Measurements from ENCODE around the gene C12orf56.
"Not testable (repeated sequence)": the region's sequence is repeated elsewhere in the genome, so short reads cannot be mapped to it uniquely, and the experiment has no call there.

C12orf56 gene

GRCh38 chr12:64304571-64304970, 86.0 kb downstream of the C12orf56 start:
- no peak for TF ChIP-seq CTCF (IDR thresholded peaks at IDR 0.05; ENCODE audit: low read depth, low read length, missing control alignments)
- DNase-seq (ENCODE audit: extremely low read depth, low read depth) = no peak
- no peak overlapping the region for H3K4me3 ChIP-seq (replicated peaks; ENCODE audit: low read depth, low read length)

GRCh38 chr12:64299628-64300027, 90.9 kb downstream of the C12orf56 start:
- no peak for TF ChIP-seq CTCF (IDR thresholded peaks at IDR 0.05; ENCODE audit: low read depth, low read length, missing control alignments)

GRCh38 chr12:64296301-64296700, 94.3 kb downstream of the C12orf56 start:
- no peak for DNase-seq (ENCODE audit: extremely low read depth, low read depth)
- TF ChIP-seq CTCF (IDR thresholded peaks at IDR 0.05; ENCODE audit: low read depth, low read length, missing control alignments) = no peak
- H3K4me3 ChIP-seq (replicated peaks; ENCODE audit: low read depth, low read length) = no peak overlapping the region

More at GRCh38 chr12:64299628-64300027, 90.9 kb downstream of the C12orf56 start:
- DNase-seq (ENCODE audit: extremely low read depth, low read depth) = no peak
- no peak overlapping the region for H3K4me3 ChIP-seq (replicated peaks; ENCODE audit: low read depth, low read length)

GRCh38 chr12:64293654-64294364, 96.7 kb downstream of the C12orf56 start:
- DNase-seq (ENCODE audit: extremely low read depth, low read depth) = no peak
- no peak overlapping the region for H3K4me3 ChIP-seq (replicated peaks; ENCODE audit: low read depth, low read length)

GRCh38 chr12:64293174-64293573, 97.4 kb downstream of the C12orf56 start:
- not testable (repeated sequence) for DNase-seq (ENCODE audit: extremely low read depth, low read depth); H3K4me3 ChIP-seq (replicated peaks; ENCODE audit: low read depth, low read length)

More at GRCh38 chr12:64293654-64294364, 96.7 kb downstream of the C12orf56 start:
- TF ChIP-seq CTCF (IDR thresholded peaks at IDR 0.05; ENCODE audit: low read depth, low read length, missing control alignments) = no peak

GRCh38 chr12:64286521-64286920, 104.0 kb downstream of the C12orf56 start:
- H3K4me3 ChIP-seq (replicated peaks; ENCODE audit: low read depth, low read length) = no peak overlapping the region
- no peak for TF ChIP-seq CTCF (IDR thresholded peaks at IDR 0.05; ENCODE audit: low read depth, low read length, missing control alignments)
- no peak for DNase-seq (ENCODE audit: extremely low read depth, low read depth)

GRCh38 chr12:64284256-64284655, 106.3 kb downstream of the C12orf56 start:
- no peak for TF ChIP-seq CTCF (IDR thresholded peaks at IDR 0.05; ENCODE audit: low read depth, low read length, missing control alignments)

More at GRCh38 chr12:64284256-64284655, 106.3 kb downstream of the C12orf56 start:
- no peak overlapping the region for H3K4me3 ChIP-seq (replicated peaks; ENCODE audit: low read depth, low read length)
- DNase-seq (ENCODE audit: extremely low read depth, low read depth) = no peak

Data from HFF-Myc (cell line).